GM23338 (cell line): Measurements from ENCODE around the gene RAD23B. TPM values are rescaled to one million over a fixed set of nuclear protein-coding genes. Genes with fewer than 3 reads are reported as not detected.

Source experiments
- ATAC-seq: fragments of 200-7000 bp; cut with Tn5 transposase; 3 replicates; pipeline ENCODE4 v1.9.1; 2020
- DNase-seq: peaks from one replicate; pipeline ENCODE4 v3.0.0-alpha.2; 2015; ENCODE audit warnings: low spot score
- H2AFZ ChIP-seq: fragments of 200-600 bp; sonication (generic); 2 replicates; pipeline ENCODE4 v1.8.0; 2016; ENCODE audit warnings: antibody characterized with exemption, mild to moderate bottlenecking, moderate library complexity
- H3F3A ChIP-seq: fragments of 200-600 bp; sonication (generic); replicated peaks from 2 replicates; pipeline ENCODE4 v1.8.0; 2017; ENCODE audit warnings: antibody characterized with exemption, mixed run types, low read depth
- H3K27ac ChIP-seq: fragments of 200-600 bp; sonication (generic); 2 replicates; pipeline ENCODE4 v1.6.1; 2016; ENCODE audit warnings: low read depth
- H3K27me3 ChIP-seq: fragments of 200-600 bp; sonication (generic); 2 replicates; pipeline ENCODE4 v1.8.0; 2016; ENCODE audit warnings: mild to moderate bottlenecking, mixed run types, moderate library complexity; ENCODE audit not compliant: insufficient read depth
- H3K36me3 ChIP-seq: fragments of 200-600 bp; sonication (generic); 2 replicates; pipeline ENCODE4 v1.8.0; 2016; ENCODE audit warnings: mild to moderate bottlenecking; ENCODE audit not compliant: insufficient read depth
- H3K4me1 ChIP-seq: fragments of 200-600 bp; sonication (generic); 2 replicates; pipeline ENCODE4 v1.8.0; 2016; ENCODE audit warnings: mild to moderate bottlenecking, moderate library complexity; ENCODE audit not compliant: insufficient read depth
- H3K4me2 ChIP-seq: fragments of 200-600 bp; sonication (generic); 2 replicates; pipeline ENCODE4 v1.7.1; 2017; ENCODE audit warnings: mixed run types
- H3K4me3 ChIP-seq: fragments of 200-600 bp; sonication (generic); 2 replicates; pipeline ENCODE4 v1.6.1; 2016; ENCODE audit warnings: mixed run types
- H3K79me2 ChIP-seq: fragments of 200-600 bp; sonication (generic); replicated peaks from 2 replicates; pipeline ENCODE4 v1.8.0; 2017; ENCODE audit warnings: mild to moderate bottlenecking; ENCODE audit not compliant: insufficient read depth
- H3K9me2 ChIP-seq: fragments of 200-600 bp; sonication (generic); 2 replicates; pipeline ENCODE4 v1.8.0; 2017; ENCODE audit not compliant: insufficient read depth
- H4K20me1 ChIP-seq: fragments of 200-600 bp; sonication (generic); replicated peaks from 2 replicates; pipeline ENCODE4 v1.8.0; 2017; ENCODE audit warnings: mild to moderate bottlenecking; ENCODE audit not compliant: insufficient read depth
- H3K27ac Mint-ChIP-seq: 2 replicates; pipeline ENCODE4 v1.8.0; 2020; ENCODE audit warnings: inconsistent platforms, mild to moderate bottlenecking, moderate library complexity, mixed read lengths
- H3K27me3 Mint-ChIP-seq: 3 replicates; pipeline ENCODE4 v1.8.0; 2022; ENCODE audit warnings: low read depth, mild to moderate bottlenecking, moderate library complexity, mixed read lengths, inconsistent platforms; ENCODE audit not compliant: insufficient read depth, poor library complexity
- H3K36me3 Mint-ChIP-seq: 3 replicates; pipeline ENCODE4 v1.8.0; 2021; ENCODE audit warnings: low read depth, mild to moderate bottlenecking, inconsistent platforms, moderate library complexity, mixed read lengths
- H3K4me1 Mint-ChIP-seq: 3 replicates; pipeline ENCODE4 v1.8.0; 2020; ENCODE audit warnings: mild to moderate bottlenecking, inconsistent platforms, mixed read lengths
- H3K4me3 Mint-ChIP-seq: 3 replicates; pipeline ENCODE4 v1.8.0; 2021; ENCODE audit warnings: moderate library complexity, mild to moderate bottlenecking, inconsistent platforms, mixed read lengths
- H3K9me3 Mint-ChIP-seq: 3 replicates; pipeline ENCODE4 v1.8.0; 2020; ENCODE audit warnings: moderate library complexity, mild to moderate bottlenecking, inconsistent platforms, mixed read lengths
- CREB1 ChIP-seq: fragments of 250-450 bp; sonication (Bioruptor Pico); IDR thresholded peaks from 2 replicates; pipeline ENCODE4 v1.5.0; 2020; ENCODE audit warnings: low read depth, mild to moderate bottlenecking, moderate library complexity
- CTCF ChIP-seq, 2 experiments: fragments of 200-600 bp in 1 of 2; sonication (generic) in 1 of 2; conservative IDR thresholded peaks; 2 replicates each; pipeline versions ENCODE4 v1.5.1 to v1.6.1; 2016 to 2017; ENCODE audit warnings: antibody characterized with exemption in 2 of 2, low read depth in 2 of 2, mild to moderate bottlenecking in 2 of 2, moderate library complexity in 1 of 2
- EZH2 ChIP-seq: fragments of 200-600 bp; sonication (generic); IDR thresholded peaks from one replicate; pipeline ENCODE4 v1.8.0; 2017; ENCODE audit warnings: antibody characterized with exemption, mild to moderate bottlenecking, low read depth; ENCODE audit not compliant: unreplicated experiment
- JUNB ChIP-seq: IDR thresholded peaks from one replicate; pipeline ENCODE4 v1.6.1; 2016; ENCODE audit warnings: antibody characterized with exemption; ENCODE audit not compliant: unreplicated experiment
- NANOG ChIP-seq: IDR thresholded peaks from 2 replicates; pipeline ENCODE4 v1.6.1; 2016; ENCODE audit warnings: antibody characterized with exemption, borderline replicate concordance
- POLR2AphosphoS5 ChIP-seq: IDR thresholded peaks from 2 replicates; pipeline ENCODE4 v1.6.1; 2016; ENCODE audit warnings: antibody characterized with exemption, low read depth
- REST ChIP-seq: IDR thresholded peaks from one replicate; pipeline ENCODE4 v1.6.1; 2018; ENCODE audit warnings: antibody characterized with exemption; ENCODE audit not compliant: unreplicated experiment
- STAT1 ChIP-seq: IDR thresholded peaks from one replicate; pipeline ENCODE4 v1.6.1; 2016; ENCODE audit warnings: antibody characterized with exemption; ENCODE audit not compliant: unreplicated experiment
- ZNF114 ChIP-seq: fragments of 250-450 bp; sonication (Bioruptor Pico); IDR thresholded peaks from 2 replicates; pipeline ENCODE4 v1.5.0; 2020; ENCODE audit warnings: mild to moderate bottlenecking, moderate library complexity
- ZNF331 ChIP-seq: fragments of 250-450 bp; sonication (Bioruptor Pico); IDR thresholded peaks from 2 replicates; pipeline ENCODE4 v1.5.0; 2020; ENCODE audit warnings: low read depth, mild to moderate bottlenecking, moderate library complexity
- polyA plus RNA-seq: library from polyadenylated mRNA; unstranded; fragments of >200 nt; fragmentation: Nextera tagmentation; extraction: Ambion mirVana; gene quantifications from 2 replicates; pipeline ENCODE4 v1.2.1, GENCODE V29; 2016
- total RNA-seq: library from RNA; depleted of rRNA; stranded (reverse); fragments of >200 nt; shearing (Covaris generic); gene quantifications from 2 replicates; pipeline ENCODE4 v1.2.3, GENCODE V29; 2014

Gene RAD23B
- total and polyA plus RNA-seq, 2 experiments from 2014 or later: 31.1 to 137 TPM

- Histone ChIP-seq H3K4me2 (0 out of 2 replicates have a peak overlapping the region, but pooled peaks have one; percentile 15), H3K9me2 (no peaks in the 10 kb centered on the region), H3K4me3 (no peak overlapping the region), H3K79me2 (peaks cover 100% of the 10 kb centered on the region), H3K27me3 (no peaks in the 10 kb centered on the region), H2AFZ (no peak overlapping the region), H3K27ac (peak overlapping the region; percentile 65), H3K4me1 (peaks cover 14% of the 10 kb centered on the region; the same call in 1 of the 2 replicates), H4K20me1 (peaks cover 39% of the 10 kb centered on the region), H3K36me3 (peaks cover 27% of the 10 kb centered on the region), H3F3A (no peaks in the 10 kb centered on the region)
- H3K4me1 Mint-ChIP-seq: peaks cover 22% of the 10 kb centered on the region
- peak overlapping the region; percentile 16 for H3K27ac Mint-ChIP-seq
- DNase-seq: no peak
- peaks cover 3% of the 10 kb centered on the region for H3K27me3 Mint-ChIP-seq
- TF ChIP-seq CREB1 (CRISPR knock-in tag) (no peak), ZNF114 (CRISPR knock-in tag) (no peak), NANOG (no peak), STAT1 (no peak), POLR2AphosphoS5 (no peak), EZH2 (no peak), JUNB (no peak), REST (no peak), CTCF (conservative IDR thresholded peaks at IDR 0.05; ENCODE audit: low read depth in 2 of 2) (no peak)
- H3K9me3 Mint-ChIP-seq: no peaks in the 10 kb centered on the region
- no peak for ATAC-seq
- peaks cover 69% of the 10 kb centered on the region for H3K36me3 Mint-ChIP-seq
- no peak overlapping the region; the same call in 2 of the 3 replicates for H3K4me3 Mint-ChIP-seq
Observed at GRCh38 chr9:107316795-107317661, 33.9 kb downstream of the RAD23B start.

- Mint-ChIP-seq H3K27ac (no peak overlapping the region), H3K36me3 (peaks cover 78% of the 10 kb centered on the region), H3K9me3 (no peaks in the 10 kb centered on the region), H3K4me1 (peaks cover 2% of the 10 kb centered on the region; the same call in 2 of the 3 replicates), H3K4me3 (no peak overlapping the region), H3K27me3 (peaks cover 2% of the 10 kb centered on the region)
- Histone ChIP-seq H3K27me3 (no peaks in the 10 kb centered on the region), H3K4me2 (no peak overlapping the region), H3K4me1 (no peaks in the 10 kb centered on the region), H3K9me2 (no peaks in the 10 kb centered on the region), H3F3A (no peaks in the 10 kb centered on the region), H3K4me3 (no peak overlapping the region), H3K79me2 (peaks cover 100% of the 10 kb centered on the region), H2AFZ (no peak overlapping the region), H3K36me3 (peaks cover 36% of the 10 kb centered on the region; the same call in 1 of the 2 replicates), H4K20me1 (peaks cover 12% of the 10 kb centered on the region), H3K27ac (no peak overlapping the region)
- ATAC-seq (no peak), DNase-seq (no peak)
- no peak for TF ChIP-seq ZNF114 (CRISPR knock-in tag)
- TF ChIP-seq STAT1: no peak
- TF ChIP-seq EZH2: no peak
- no peak for TF ChIP-seq ZNF331 (CRISPR knock-in tag)
Observed at GRCh38 chr9:107322643-107323042, 39.6 kb downstream of the RAD23B start.
